PC-3 (cell line): Measurements from ENCODE around the gene SMNDC1. TPM values are rescaled to one million over a fixed set of nuclear protein-coding genes. Genes with fewer than 3 reads are reported as not detected.

Experiments used
- ATAC-seq: fragments of 200-7000 bp; cut with Tn5 transposase; 2 replicates; pipeline ENCODE4 v1.9.1; 2020; ENCODE audit warnings: mild to moderate bottlenecking, moderate library complexity
- BruUV-seq: library from RNA; stranded (reverse); fragments of 400-500 nt; replicated peaks from 2 replicates; lab custom pipeline; 2021; lab: Mats Ljungman, UMichigan
- CTCF ChIA-PET: fragments of 300-600 bp; sonication (Branson Sonifier 250); formaldehyde crosslinking; loops from one replicate; lab custom pipeline; 2022; ENCODE audit warnings: antibody characterized with exemption; lab: Charles Lee
- POLR2A ChIA-PET: fragments of 300-600 bp; sonication (Branson Sonifier 250); formaldehyde crosslinking; loops from one replicate; lab custom pipeline; 2022; ENCODE audit warnings: antibody characterized with exemption; ENCODE audit not compliant: unreplicated experiment; lab: Charles Lee
- DNase-seq: peaks from one replicate; pipeline ENCODE4 v3.0.0-alpha.2; 2015
- H2AFZ ChIP-seq: fragments of 300-600 bp; sonication (generic); 2 replicates; pipeline ENCODE4 v1.6.0; 2016; ENCODE audit warnings: antibody characterized with exemption, low read length
- H3F3A ChIP-seq: fragments of 300-600 bp; sonication (generic); one replicate; pipeline ENCODE4 v1.6.0; 2017; ENCODE audit warnings: antibody characterized with exemption, low read length, control low read depth, mild to moderate bottlenecking; ENCODE audit not compliant: unreplicated experiment
- H3K27ac ChIP-seq: fragments of 300-600 bp; sonication (generic); 2 replicates; pipeline ENCODE4 v1.5.1; 2016; ENCODE audit warnings: mild to moderate bottlenecking, low read length
- H3K27me3 ChIP-seq: fragments of 300-600 bp; sonication (generic); 2 replicates; pipeline ENCODE4 v1.6.1; 2016; ENCODE audit warnings: low read length, mixed read lengths
- H3K36me3 ChIP-seq: fragments of 300-600 bp; sonication (generic); 2 replicates; pipeline ENCODE4 v1.6.1; 2016; ENCODE audit warnings: low read depth, mixed run types, low read length, mixed read lengths
- H3K4me1 ChIP-seq: fragments of 300-600 bp; sonication (generic); 2 replicates; pipeline ENCODE4 v1.5.1; 2016; ENCODE audit warnings: low read length; ENCODE audit not compliant: insufficient read depth
- H3K4me2 ChIP-seq: fragments of 300-600 bp; sonication (generic); 2 replicates; pipeline ENCODE4 v1.6.0; 2016; ENCODE audit warnings: low read length
- H3K4me3 ChIP-seq: fragments of 300-600 bp; sonication (generic); 2 replicates; pipeline ENCODE4 v1.5.1; 2016; ENCODE audit warnings: mild to moderate bottlenecking, low read length, mixed read lengths
- H3K79me2 ChIP-seq: fragments of 300-600 bp; sonication (generic); 2 replicates; pipeline ENCODE4 v1.6.1; 2017; ENCODE audit warnings: low read length, mixed read lengths
- H3K9ac ChIP-seq: fragments of 300-600 bp; sonication (generic); 2 replicates; pipeline ENCODE4 v1.6.0; 2016; ENCODE audit warnings: mild to moderate bottlenecking, low read length
- H3K9me2 ChIP-seq: fragments of 300-600 bp; sonication (generic); replicated peaks from 2 replicates; pipeline ENCODE4 v1.6.1; 2016; ENCODE audit warnings: mixed run types, low read length, mixed read lengths
- H3K9me3 ChIP-seq: fragments of 300-600 bp; sonication (generic); 2 replicates; pipeline ENCODE4 v1.6.1; 2016; ENCODE audit warnings: low read length, mixed read lengths
- H4K20me1 ChIP-seq: fragments of 300-600 bp; sonication (generic); 2 replicates; pipeline ENCODE4 v1.6.1; 2016; ENCODE audit warnings: low read length, mixed read lengths
- CTCF ChIP-seq: fragments of 300-600 bp; sonication (generic); conservative IDR thresholded peaks from 2 replicates; pipeline ENCODE4 v1.5.1; 2017; ENCODE audit warnings: antibody characterized with exemption, low read depth, mild to moderate bottlenecking, low read length
- EZH2 ChIP-seq: fragments of 300-600 bp; sonication (generic); IDR thresholded peaks from one replicate; pipeline ENCODE4 v1.6.1; 2017; ENCODE audit warnings: antibody characterized with exemption, mild to moderate bottlenecking, low read length; ENCODE audit not compliant: unreplicated experiment
- EZH2phosphoT487 ChIP-seq: fragments of 300-600 bp; sonication (generic); IDR thresholded peaks from 2 replicates; pipeline ENCODE4 v1.6.1; 2018; ENCODE audit warnings: mild to moderate bottlenecking, antibody characterized with exemption, low read length, borderline replicate concordance
- intact Hi-C: fragments of 100-400 bp; cut with micrococcal nuclease; formaldehyde crosslinking; loops from 2 replicates; pipeline ENCODE4 v1.9.0; 2023
- total RNA-seq: library from RNA; depleted of rRNA; stranded (reverse); fragments of >200 nt; gene quantifications from 2 replicates; pipeline ENCODE4 v1.2.3, GENCODE V29; 2014

Gene SMNDC1
- total RNA-seq, 1 experiment from 2014 or later, result 16.3 TPM

- H3K9ac ChIP-seq, result no peak overlapping the region
- CTCF ChIA-PET, result no interaction called here
Measured at GRCh38 chr10:110259317-110259716, 45.4 kb downstream of the SMNDC1 start.

GRCh38 chr10:110258542-110258941 lies 46.2 kb downstream of the SMNDC1 start:
- H3K27me3 ChIP-seq, result no peaks in the 10 kb centered on the region
- ATAC-seq (no peak), DNase-seq (no peak)
- H2AFZ ChIP-seq, result no peak overlapping the region
- ChIA-PET POLR2A (no interaction called here), CTCF (no interaction called here)
- no peak overlapping the region for H3K9ac ChIP-seq
- intact Hi-C loops, result no loop called here
- H3K9me2 ChIP-seq, result no peaks in the 10 kb centered on the region
- no peaks in the 10 kb centered on the region for H3K4me1 ChIP-seq
- no peak overlapping the region for H3K27ac ChIP-seq
- H3K4me2 ChIP-seq, result no peak overlapping the region
- BruUV-seq, result no TSS peak
- TF ChIP-seq CTCF, result no peak
- no peak for TF ChIP-seq EZH2
- TF ChIP-seq EZH2phosphoT487, result no peak
- H3K79me2 ChIP-seq, result no peaks in the 10 kb centered on the region
- H4K20me1 ChIP-seq, result no peaks in the 10 kb centered on the region
- H3F3A ChIP-seq, result no peaks in the 10 kb centered on the region
- H3K36me3 ChIP-seq, result no peaks in the 10 kb centered on the region
- H3K4me3 ChIP-seq, result no peak overlapping the region
- H3K9me3 ChIP-seq, result no peaks in the 10 kb centered on the region

More at GRCh38 chr10:110259317-110259716, 45.4 kb downstream of the SMNDC1 start:
- POLR2A ChIA-PET, result no interaction called here
- H3K9me3 ChIP-seq, result no peaks in the 10 kb centered on the region
- H4K20me1 ChIP-seq, result no peaks in the 10 kb centered on the region
- no peaks in the 10 kb centered on the region for H3F3A ChIP-seq
- DNase-seq (no peak), ATAC-seq (no peak)
- no peak overlapping the region for H3K4me2 ChIP-seq
- H3K27me3 ChIP-seq, result no peaks in the 10 kb centered on the region
- intact Hi-C loops, result no loop called here
- H3K4me1 ChIP-seq, result no peaks in the 10 kb centered on the region
- no peaks in the 10 kb centered on the region for H3K9me2 ChIP-seq
- TF ChIP-seq EZH2phosphoT487, result no peak
- TF ChIP-seq CTCF, result no peak
- H2AFZ ChIP-seq, result no peak overlapping the region
- BruUV-seq, result no TSS peak
- no peaks in the 10 kb centered on the region for H3K36me3 ChIP-seq
- no peak overlapping the region for H3K27ac ChIP-seq
- no peak overlapping the region for H3K4me3 ChIP-seq
- no peaks in the 10 kb centered on the region for H3K79me2 ChIP-seq

- Histone ChIP-seq H3K9ac (no peak overlapping the region), H3K36me3 (no peaks in the 10 kb centered on the region), H3K9me3 (no peaks in the 10 kb centered on the region), H3K79me2 (no peaks in the 10 kb centered on the region), H3K27me3 (no peaks in the 10 kb centered on the region), H3F3A (no peaks in the 10 kb centered on the region), H2AFZ (no peak overlapping the region), H3K4me1 (0 out of 2 replicates have a peak, but pooled peaks cover 3% of the 10 kb centered on the region), H3K4me2 (no peak overlapping the region), H4K20me1 (no peaks in the 10 kb centered on the region), H3K9me2 (no peaks in the 10 kb centered on the region), H3K4me3 (no peak overlapping the region), H3K27ac (no peak overlapping the region)
- CTCF ChIA-PET, result no interaction called here
- TF ChIP-seq EZH2 (no peak), CTCF (no peak), EZH2phosphoT487 (no peak)
- POLR2A ChIA-PET, result no interaction called here
- intact Hi-C loops, result no loop called here
- DNase-seq (no peak), ATAC-seq (no peak)
- no TSS peak for BruUV-seq
Measured at GRCh38 chr10:110254467-110254866, 50.3 kb downstream of the SMNDC1 start.
